ENCODE data around the gene FAM120B.

DNA sequence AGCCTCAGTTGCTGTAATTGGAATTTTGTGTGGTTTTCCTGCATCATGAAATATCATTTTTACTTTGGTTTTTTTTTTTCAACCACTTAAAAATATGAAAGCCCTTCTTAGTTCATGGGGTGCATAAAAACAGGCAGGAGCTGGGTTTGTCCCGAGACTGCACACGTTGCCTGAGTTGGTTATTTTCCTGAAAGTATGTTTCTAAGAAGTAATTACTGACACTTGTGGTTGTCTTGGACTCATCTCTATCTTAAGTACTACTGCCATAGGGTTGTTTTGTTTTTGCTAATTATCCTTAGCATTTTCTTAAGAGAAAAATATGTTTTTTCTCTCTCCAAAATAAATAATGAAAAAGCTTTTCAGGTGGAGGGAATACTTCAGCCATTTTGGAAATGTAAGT is 40.1 kb downstream of the FAM120B start:
- TF ChIP-seq, protein P1, sequence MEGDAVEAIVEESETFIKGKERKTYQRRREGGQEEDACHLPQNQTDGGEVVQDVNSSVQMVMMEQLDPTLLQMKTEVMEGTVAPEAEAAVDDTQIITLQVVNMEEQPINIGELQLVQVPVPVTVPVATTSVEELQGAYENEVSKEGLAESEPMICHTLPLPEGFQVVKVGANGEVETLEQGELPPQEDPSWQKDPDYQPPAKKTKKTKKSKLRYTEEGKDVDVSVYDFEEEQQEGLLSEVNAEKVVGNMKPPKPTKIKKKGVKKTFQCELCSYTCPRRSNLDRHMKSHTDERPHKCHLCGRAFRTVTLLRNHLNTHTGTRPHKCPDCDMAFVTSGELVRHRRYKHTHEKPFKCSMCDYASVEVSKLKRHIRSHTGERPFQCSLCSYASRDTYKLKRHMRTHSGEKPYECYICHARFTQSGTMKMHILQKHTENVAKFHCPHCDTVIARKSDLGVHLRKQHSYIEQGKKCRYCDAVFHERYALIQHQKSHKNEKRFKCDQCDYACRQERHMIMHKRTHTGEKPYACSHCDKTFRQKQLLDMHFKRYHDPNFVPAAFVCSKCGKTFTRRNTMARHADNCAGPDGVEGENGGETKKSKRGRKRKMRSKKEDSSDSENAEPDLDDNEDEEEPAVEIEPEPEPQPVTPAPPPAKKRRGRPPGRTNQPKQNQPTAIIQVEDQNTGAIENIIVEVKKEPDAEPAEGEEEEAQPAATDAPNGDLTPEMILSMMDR (IDR thresholded peaks at IDR 0.05): no peak
- TF ChIP-seq POLR2A (IDR thresholded peaks at IDR 0.05): no peak
